ENCODE results near the gene SLC28A2. TPM values are rescaled to one million over a fixed set of nuclear protein-coding genes. Genes with fewer than 3 reads are reported as not detected.
A peak's percentile ranks its signal among the peaks of the same experiment; 100 is the strongest.
"Not testable (repeated sequence)": the region's sequence is repeated elsewhere in the genome, so short reads cannot be mapped to it uniquely, and the experiment has no call there.

Gene SLC28A2
- total RNA-seq, 2 experiments from 2014 or later, result not detected

- Mint-ChIP-seq H3K4me1 (peaks cover 22% of the 10 kb centered on the region), H3K36me3 (ENCODE audit: low read depth) (no peaks in the 10 kb centered on the region), H3K9me3 (no peaks in the 10 kb centered on the region), H3K4me3 (no peak overlapping the region), H3K27me3 (no peaks in the 10 kb centered on the region), H3K27ac (no peak overlapping the region)
- DNase-seq, result no peak
- POLR2A ChIA-PET, result no interaction called here
- CTCF ChIA-PET, result interaction anchor here (0.7 to 1.7 kb wide), 3 partner anchors 74 to 114 kb away, joined by 3 to 5 read pairs (median 4); no protein-coding TSS in a partner anchor
Measured at GRCh38 chr15:45276831-45277230, 24.8 kb downstream of the SLC28A2 start.

- peaks cover 22% of the 10 kb centered on the region for H3K4me1 Mint-ChIP-seq
- ChIA-PET CTCF (interaction anchor here (0.7 to 1.1 kb wide), 3 partner anchors 116 to 153 kb away, joined by 3 to 4 read pairs (median 3); no protein-coding TSS in a partner anchor), POLR2A (interaction anchor here (0.6 to 2.8 kb wide), 6 partner anchors 16 to 149 kb away, joined by 3 to 16 read pairs (median 4); partner anchors contain the start of genes DUOX1 and DUOXA1)
- no peaks in the 10 kb centered on the region for H3K36me3 Mint-ChIP-seq (ENCODE audit: low read depth)
- peak overlapping the region; percentile 62 for H3K27ac Mint-ChIP-seq
- DNase-seq, result peak; percentile 97
- H3K9me3 Mint-ChIP-seq, result no peaks in the 10 kb centered on the region
- peak overlapping the region; percentile 87 for H3K4me3 Mint-ChIP-seq
- peaks cover 1% of the 10 kb centered on the region for H3K27me3 Mint-ChIP-seq
Measured at GRCh38 chr15:45279024-45279698, 27.1 kb downstream of the SLC28A2 start.

GRCh38 chr15:45285413-45285812 is 33.4 kb downstream of the SLC28A2 start:
- CTCF ChIA-PET, result no interaction called here
- H3K9me3 Mint-ChIP-seq, result no peaks in the 10 kb centered on the region

GRCh38 chr15:45287390-45287956 is 35.4 kb downstream of the SLC28A2 start:
- Mint-ChIP-seq H3K9me3 (no peaks in the 10 kb centered on the region), H3K27ac (no peak overlapping the region), H3K4me3 (no peak overlapping the region), H3K36me3 (ENCODE audit: low read depth) (no peaks in the 10 kb centered on the region), H3K4me1 (no peaks in the 10 kb centered on the region), H3K27me3 (peaks cover 12% of the 10 kb centered on the region)
- no peak for DNase-seq
- CTCF ChIA-PET, result no interaction called here
- POLR2A ChIA-PET, result no interaction called here

More at GRCh38 chr15:45285413-45285812, 33.4 kb downstream of the SLC28A2 start:
- Mint-ChIP-seq H3K27me3 (peaks cover 12% of the 10 kb centered on the region), H3K4me1 (no peaks in the 10 kb centered on the region), H3K36me3 (ENCODE audit: low read depth) (no peaks in the 10 kb centered on the region), H3K4me3 (no peak overlapping the region), H3K27ac (no peak overlapping the region)
- no peak for DNase-seq
- POLR2A ChIA-PET, result no interaction called here

GRCh38 chr15:45288947-45289346 is 36.9 kb downstream of the SLC28A2 start:
- Mint-ChIP-seq H3K9me3 (no peaks in the 10 kb centered on the region), H3K27me3 (peaks cover 12% of the 10 kb centered on the region), H3K4me3 (no peak overlapping the region), H3K36me3 (ENCODE audit: low read depth) (no peaks in the 10 kb centered on the region), H3K27ac (no peak overlapping the region), H3K4me1 (no peaks in the 10 kb centered on the region)
- DNase-seq, result no peak
- ChIA-PET POLR2A (no interaction called here), CTCF (no interaction called here)

GRCh38 chr15:45291822-45292582 is 40.0 kb downstream of the SLC28A2 start:
- peaks cover 3% of the 10 kb centered on the region for H3K27me3 Mint-ChIP-seq
- no peaks in the 10 kb centered on the region for H3K36me3 Mint-ChIP-seq (ENCODE audit: low read depth)
- no peak overlapping the region for H3K4me3 Mint-ChIP-seq
- no peak overlapping the region for H3K27ac Mint-ChIP-seq
- POLR2A ChIA-PET, result no interaction called here
- H3K4me1 Mint-ChIP-seq, result no peaks in the 10 kb centered on the region
- CTCF ChIA-PET, result no interaction called here
- peaks cover 3% of the 10 kb centered on the region for H3K9me3 Mint-ChIP-seq
- no peak for DNase-seq

GRCh38 chr15:45293326-45293725 is 41.3 kb downstream of the SLC28A2 start:
- peaks cover 11% of the 10 kb centered on the region for H3K9me3 Mint-ChIP-seq
- DNase-seq; POLR2A ChIA-PET; H3K27ac Mint-ChIP-seq; H3K27me3 Mint-ChIP-seq; H3K4me3 Mint-ChIP-seq; H3K4me1 Mint-ChIP-seq; H3K36me3 Mint-ChIP-seq (ENCODE audit: low read depth); CTCF ChIA-PET: not testable (repeated sequence)

- H3K27ac Mint-ChIP-seq; H3K36me3 Mint-ChIP-seq (ENCODE audit: low read depth); H3K27me3 Mint-ChIP-seq; CTCF ChIA-PET; DNase-seq; H3K4me1 Mint-ChIP-seq; H3K4me3 Mint-ChIP-seq; POLR2A ChIA-PET: not testable (repeated sequence)
- peaks cover 16% of the 10 kb centered on the region for H3K9me3 Mint-ChIP-seq
Measured at GRCh38 chr15:45298964-45299378, 46.9 kb downstream of the SLC28A2 start.

- peaks cover 19% of the 10 kb centered on the region for H3K27me3 Mint-ChIP-seq
- ChIA-PET CTCF (no interaction called here), POLR2A (no interaction called here)
- H3K9me3 Mint-ChIP-seq, result no peaks in the 10 kb centered on the region
- no peak overlapping the region for H3K4me3 Mint-ChIP-seq
- DNase-seq, result no peak
- H3K36me3 Mint-ChIP-seq (ENCODE audit: low read depth), result no peaks in the 10 kb centered on the region
- peaks cover 8% of the 10 kb centered on the region for H3K4me1 Mint-ChIP-seq
- H3K27ac Mint-ChIP-seq, result no peak overlapping the region
Measured at GRCh38 chr15:45304711-45305110, 52.7 kb downstream of the SLC28A2 start.

GRCh38 chr15:45306105-45306504 is 54.1 kb downstream of the SLC28A2 start:
- no peak overlapping the region for H3K27ac Mint-ChIP-seq
- H3K4me3 Mint-ChIP-seq, result no peak overlapping the region
- H3K9me3 Mint-ChIP-seq, result no peaks in the 10 kb centered on the region
- POLR2A ChIA-PET, result no interaction called here
- DNase-seq, result no peak
- CTCF ChIA-PET, result no interaction called here
- no peaks in the 10 kb centered on the region for H3K36me3 Mint-ChIP-seq (ENCODE audit: low read depth)
- H3K4me1 Mint-ChIP-seq, result peaks cover 8% of the 10 kb centered on the region
- H3K27me3 Mint-ChIP-seq, result peaks cover 21% of the 10 kb centered on the region

- Mint-ChIP-seq H3K9me3 (no peaks in the 10 kb centered on the region), H3K4me3 (no peak overlapping the region), H3K27me3 (peaks cover 24% of the 10 kb centered on the region)
Measured at GRCh38 chr15:45307230-45307924, 55.3 kb downstream of the SLC28A2 start.

GRCh38 chr15:45314117-45314516 is 62.1 kb downstream of the SLC28A2 start:
- H3K36me3 Mint-ChIP-seq (ENCODE audit: low read depth), result not testable (repeated sequence)

More at GRCh38 chr15:45307230-45307924, 55.3 kb downstream of the SLC28A2 start:
- Mint-ChIP-seq H3K27ac (no peak overlapping the region), H3K36me3 (ENCODE audit: low read depth) (no peaks in the 10 kb centered on the region), H3K4me1 (peaks cover 8% of the 10 kb centered on the region)
- CTCF ChIA-PET, result no interaction called here
- no peak for DNase-seq
- POLR2A ChIA-PET, result no interaction called here

GRCh38 chr15:45314960-45315359 is 62.9 kb downstream of the SLC28A2 start:
- Mint-ChIP-seq H3K36me3 (ENCODE audit: low read depth) (no peaks in the 10 kb centered on the region), H3K4me1 (no peaks in the 10 kb centered on the region), H3K9me3 (no peaks in the 10 kb centered on the region), H3K27me3 (peaks cover 15% of the 10 kb centered on the region), H3K4me3 (no peak overlapping the region), H3K27ac (no peak overlapping the region)
- no peak for DNase-seq
- POLR2A ChIA-PET, result no interaction called here
- CTCF ChIA-PET, result no interaction called here

More at GRCh38 chr15:45314117-45314516, 62.1 kb downstream of the SLC28A2 start:
- CTCF ChIA-PET, H3K27ac Mint-ChIP-seq, H3K4me1 Mint-ChIP-seq, POLR2A ChIA-PET, DNase-seq, H3K4me3 Mint-ChIP-seq, H3K9me3 Mint-ChIP-seq: not testable (repeated sequence)
- peaks cover 16% of the 10 kb centered on the region for H3K27me3 Mint-ChIP-seq
